ENCODE data around the gene SLC27A5. TPM values are rescaled to one million over a fixed set of nuclear protein-coding genes. Genes with fewer than 3 reads are reported as not detected.

Gene SLC27A5
- total and polyA plus RNA-seq, 2 of the 13 experiments (the other 11 are each of a cell fraction or from before 2014, with no cell fraction given): 30.3 to 40.2 TPM

GRCh38 chr19:58519355-58520256, 7.8 kb upstream of the SLC27A5 start, which contains the start of gene ZBTB45 (continued):
- TF ChIP-seq, protein P1, sequence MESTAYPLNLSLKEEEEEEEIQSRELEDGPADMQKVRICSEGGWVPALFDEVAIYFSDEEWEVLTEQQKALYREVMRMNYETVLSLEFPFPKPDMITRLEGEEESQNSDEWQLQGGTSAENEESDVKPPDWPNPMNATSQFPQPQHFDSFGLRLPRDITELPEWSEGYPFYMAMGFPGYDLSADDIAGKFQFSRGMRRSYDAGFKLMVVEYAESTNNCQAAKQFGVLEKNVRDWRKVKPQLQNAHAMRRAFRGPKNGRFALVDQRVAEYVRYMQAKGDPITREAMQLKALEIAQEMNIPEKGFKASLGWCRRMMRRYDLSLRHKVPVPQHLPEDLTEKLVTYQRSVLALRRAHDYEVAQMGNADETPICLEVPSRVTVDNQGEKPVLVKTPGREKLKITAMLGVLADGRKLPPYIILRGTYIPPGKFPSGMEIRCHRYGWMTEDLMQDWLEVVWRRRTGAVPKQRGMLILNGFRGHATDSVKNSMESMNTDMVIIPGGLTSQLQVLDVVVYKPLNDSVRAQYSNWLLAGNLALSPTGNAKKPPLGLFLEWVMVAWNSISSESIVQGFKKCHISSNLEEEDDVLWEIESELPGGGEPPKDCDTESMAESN (CRISPR knock-in tag; conservative IDR thresholded peaks at IDR 0.05): peak; percentile 99
- TF ChIP-seq ZSCAN20 (CRISPR knock-in tag; IDR thresholded peaks at IDR 0.05; ENCODE audit: borderline replicate concordance): 0 out of 2 replicates have a peak, but pooled peaks have one; percentile 41
- TF ChIP-seq, protein P2, sequence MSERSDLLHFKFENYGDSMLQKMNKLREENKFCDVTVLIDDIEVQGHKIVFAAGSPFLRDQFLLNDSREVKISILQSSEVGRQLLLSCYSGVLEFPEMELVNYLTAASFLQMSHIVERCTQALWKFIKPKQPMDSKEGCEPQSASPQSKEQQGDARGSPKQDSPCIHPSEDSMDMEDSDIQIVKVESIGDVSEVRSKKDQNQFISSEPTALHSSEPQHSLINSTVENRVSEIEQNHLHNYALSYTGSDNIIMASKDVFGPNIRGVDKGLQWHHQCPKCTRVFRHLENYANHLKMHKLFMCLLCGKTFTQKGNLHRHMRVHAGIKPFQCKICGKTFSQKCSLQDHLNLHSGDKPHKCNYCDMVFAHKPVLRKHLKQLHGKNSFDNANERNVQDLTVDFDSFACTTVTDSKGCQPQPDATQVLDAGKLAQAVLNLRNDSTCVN (CRISPR knock-in tag; IDR thresholded peaks at IDR 0.05; ENCODE audit: borderline replicate concordance): peak; percentile 40; the same call in 1 of the 2 replicates
- TF ChIP-seq ZNF780A (CRISPR knock-in tag; IDR thresholded peaks at IDR 0.05): peak; percentile 77
- peak; percentile 84 for TF ChIP-seq RBM39 (IDR thresholded peaks at IDR 0.05; ENCODE audit: low read depth, low read length, poor library complexity, severe bottlenecking)
- TF ChIP-seq, protein P3, sequence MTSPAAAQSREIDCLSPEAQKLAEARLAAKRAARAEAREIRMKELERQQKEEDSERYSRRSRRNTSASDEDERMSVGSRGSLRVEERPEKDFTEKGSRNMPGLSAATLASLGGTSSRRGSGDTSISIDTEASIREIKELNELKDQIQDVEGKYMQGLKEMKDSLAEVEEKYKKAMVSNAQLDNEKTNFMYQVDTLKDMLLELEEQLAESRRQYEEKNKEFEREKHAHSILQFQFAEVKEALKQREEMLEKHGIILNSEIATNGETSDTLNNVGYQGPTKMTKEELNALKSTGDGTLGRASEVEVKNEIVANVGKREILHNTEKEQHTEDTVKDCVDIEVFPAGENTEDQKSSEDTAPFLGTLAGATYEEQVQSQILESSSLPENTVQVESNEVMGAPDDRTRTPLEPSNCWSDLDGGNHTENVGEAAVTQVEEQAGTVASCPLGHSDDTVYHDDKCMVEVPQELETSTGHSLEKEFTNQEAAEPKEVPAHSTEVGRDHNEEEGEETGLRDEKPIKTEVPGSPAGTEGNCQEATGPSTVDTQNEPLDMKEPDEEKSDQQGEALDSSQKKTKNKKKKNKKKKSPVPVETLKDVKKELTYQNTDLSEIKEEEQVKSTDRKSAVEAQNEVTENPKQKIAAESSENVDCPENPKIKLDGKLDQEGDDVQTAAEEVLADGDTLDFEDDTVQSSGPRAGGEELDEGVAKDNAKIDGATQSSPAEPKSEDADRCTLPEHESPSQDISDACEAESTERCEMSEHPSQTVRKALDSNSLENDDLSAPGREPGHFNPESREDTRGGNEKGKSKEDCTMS (CRISPR knock-in tag; conservative IDR thresholded peaks at IDR 0.05): 0 out of 2 replicates have a peak, but pooled peaks have one; percentile 71
- TF ChIP-seq DBP (CRISPR knock-in tag; IDR thresholded peaks at IDR 0.05; ENCODE audit: not compliant biosample characterization): peak; percentile 80
- TF ChIP-seq ZSCAN21 (CRISPR knock-in tag; IDR thresholded peaks at IDR 0.05; ENCODE audit: borderline replicate concordance): peak; percentile 90
- TF ChIP-seq SRSF4 (IDR thresholded peaks at IDR 0.05; ENCODE audit: low read depth, low read length, poor library complexity, severe bottlenecking): no peak
- TF ChIP-seq CEBPG (CRISPR knock-in tag; IDR thresholded peaks at IDR 0.05): peak; percentile 65
- TF ChIP-seq XRCC5 (optimal IDR thresholded peaks at IDR 0.05; ENCODE audit: low read length): peak; percentile 99
- peak; percentile 85; the same call in 1 of the 2 replicates for TF ChIP-seq ZNF563 (CRISPR knock-in tag; IDR thresholded peaks at IDR 0.05)
- TF ChIP-seq, protein P4, sequence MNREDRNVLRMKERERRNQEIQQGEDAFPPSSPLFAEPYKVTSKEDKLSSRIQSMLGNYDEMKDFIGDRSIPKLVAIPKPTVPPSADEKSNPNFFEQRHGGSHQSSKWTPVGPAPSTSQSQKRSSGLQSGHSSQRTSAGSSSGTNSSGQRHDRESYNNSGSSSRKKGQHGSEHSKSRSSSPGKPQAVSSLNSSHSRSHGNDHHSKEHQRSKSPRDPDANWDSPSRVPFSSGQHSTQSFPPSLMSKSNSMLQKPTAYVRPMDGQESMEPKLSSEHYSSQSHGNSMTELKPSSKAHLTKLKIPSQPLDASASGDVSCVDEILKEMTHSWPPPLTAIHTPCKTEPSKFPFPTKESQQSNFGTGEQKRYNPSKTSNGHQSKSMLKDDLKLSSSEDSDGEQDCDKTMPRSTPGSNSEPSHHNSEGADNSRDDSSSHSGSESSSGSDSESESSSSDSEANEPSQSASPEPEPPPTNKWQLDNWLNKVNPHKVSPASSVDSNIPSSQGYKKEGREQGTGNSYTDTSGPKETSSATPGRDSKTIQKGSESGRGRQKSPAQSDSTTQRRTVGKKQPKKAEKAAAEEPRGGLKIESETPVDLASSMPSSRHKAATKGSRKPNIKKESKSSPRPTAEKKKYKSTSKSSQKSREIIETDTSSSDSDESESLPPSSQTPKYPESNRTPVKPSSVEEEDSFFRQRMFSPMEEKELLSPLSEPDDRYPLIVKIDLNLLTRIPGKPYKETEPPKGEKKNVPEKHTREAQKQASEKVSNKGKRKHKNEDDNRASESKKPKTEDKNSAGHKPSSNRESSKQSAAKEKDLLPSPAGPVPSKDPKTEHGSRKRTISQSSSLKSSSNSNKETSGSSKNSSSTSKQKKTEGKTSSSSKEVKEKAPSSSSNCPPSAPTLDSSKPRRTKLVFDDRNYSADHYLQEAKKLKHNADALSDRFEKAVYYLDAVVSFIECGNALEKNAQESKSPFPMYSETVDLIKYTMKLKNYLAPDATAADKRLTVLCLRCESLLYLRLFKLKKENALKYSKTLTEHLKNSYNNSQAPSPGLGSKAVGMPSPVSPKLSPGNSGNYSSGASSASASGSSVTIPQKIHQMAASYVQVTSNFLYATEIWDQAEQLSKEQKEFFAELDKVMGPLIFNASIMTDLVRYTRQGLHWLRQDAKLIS (CRISPR knock-in tag; IDR thresholded peaks at IDR 0.05): no peak
- peak; percentile 19; the same call in 1 of the 2 replicates for TF ChIP-seq TFAP4 (IDR thresholded peaks at IDR 0.05; ENCODE audit: borderline replicate concordance, low read depth)

Measured in HepG2 (cell line).